Measurements from ENCODE around the gene TMEM205. TPM values are rescaled to one million over a fixed set of nuclear protein-coding genes. Genes with fewer than 3 reads are reported as not detected.

The TMEM205 gene
- total and polyA plus RNA-seq, 2 of the 13 experiments (the other 11 are each of a cell fraction or from before 2014, with no cell fraction given) = 45.5 to 98.7 TPM

GRCh38 chr19:11374433-11375142, 28.5 kb upstream of the TMEM205 start, which contains the start of gene SWSAP1 (continued):
- TF ChIP-seq E2F2 (CRISPR knock-in tag; IDR thresholded peaks at IDR 0.05; ENCODE audit: borderline replicate concordance) (no peak), RERE (CRISPR knock-in tag; IDR thresholded peaks at IDR 0.05; ENCODE audit: low read depth) (no peak), FOSL1 (CRISPR knock-in tag; IDR thresholded peaks at IDR 0.05; ENCODE audit: borderline replicate concordance) (no peak), FIP1L1 (IDR thresholded peaks at IDR 0.05; ENCODE audit: borderline replicate concordance, insufficient read depth, low read depth, low read length) (no peak), KDM2A (CRISPR knock-in tag; IDR thresholded peaks at IDR 0.05; ENCODE audit: borderline replicate concordance, low read depth) (peak; percentile 92), TOPORS (CRISPR knock-in tag; IDR thresholded peaks at IDR 0.05) (0 out of 2 replicates have a peak, but pooled peaks have one; percentile 31), E2F5 (CRISPR knock-in tag; conservative IDR thresholded peaks at IDR 0.05) (0 out of 2 replicates have a peak, but pooled peaks have one; percentile 54), ZNF407 (CRISPR knock-in tag; IDR thresholded peaks at IDR 0.05; ENCODE audit: not compliant biosample characterization) (peak; percentile 78), TFDP2 (CRISPR knock-in tag; IDR thresholded peaks at IDR 0.05) (no peak; the same call in 1 of the 2 replicates)
